ENCODE results near the gene MRGPRG. TPM values are rescaled to one million over a fixed set of nuclear protein-coding genes. Genes with fewer than 3 reads are reported as not detected.

Gene MRGPRG
- total RNA-seq, 1 donor from 2014 or later: not detected

DNA sequence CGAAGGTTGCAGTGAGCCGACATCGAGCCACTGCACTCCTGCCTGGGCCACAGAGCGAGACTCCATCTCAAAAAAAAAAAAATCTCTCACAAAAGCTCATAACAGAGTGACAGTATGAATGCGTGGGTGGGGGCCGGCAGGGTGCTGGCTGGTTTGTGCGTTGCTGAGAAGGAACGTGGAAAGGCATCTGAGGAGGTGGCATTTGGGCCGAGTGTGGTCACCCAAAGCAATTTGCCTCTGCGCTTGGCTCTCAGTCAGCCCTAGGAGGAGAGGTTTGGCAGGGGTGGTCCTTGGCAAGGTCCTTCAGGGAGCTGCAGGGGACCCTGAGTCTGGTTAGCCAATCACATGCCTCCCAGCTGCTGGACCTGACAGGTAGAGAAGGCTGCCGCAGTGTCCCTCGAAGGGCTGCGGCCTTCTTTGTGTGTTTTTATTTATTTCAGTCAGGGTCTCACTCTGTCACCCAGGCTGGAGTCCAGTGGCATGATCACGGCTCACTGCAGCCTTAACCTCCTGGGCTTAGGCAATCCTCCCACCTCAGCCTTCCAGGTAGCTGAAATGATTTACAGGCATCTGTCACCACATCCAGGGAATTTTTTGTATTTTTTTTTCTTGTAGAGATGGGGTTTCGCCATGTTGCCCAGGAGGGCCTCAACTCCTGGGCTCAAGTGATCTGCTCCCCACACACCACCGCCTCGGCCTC is 30.0 kb downstream of the MRGPRG start:
- no peak for TF ChIP-seq POLR2A (IDR thresholded peaks at IDR 0.05)
- no peak for TF ChIP-seq POLR2AphosphoS5 (IDR thresholded peaks at IDR 0.05; ENCODE audit: insufficient read depth in 1 of 2, low read depth in 1 of 2)
- TF ChIP-seq, protein P1, sequence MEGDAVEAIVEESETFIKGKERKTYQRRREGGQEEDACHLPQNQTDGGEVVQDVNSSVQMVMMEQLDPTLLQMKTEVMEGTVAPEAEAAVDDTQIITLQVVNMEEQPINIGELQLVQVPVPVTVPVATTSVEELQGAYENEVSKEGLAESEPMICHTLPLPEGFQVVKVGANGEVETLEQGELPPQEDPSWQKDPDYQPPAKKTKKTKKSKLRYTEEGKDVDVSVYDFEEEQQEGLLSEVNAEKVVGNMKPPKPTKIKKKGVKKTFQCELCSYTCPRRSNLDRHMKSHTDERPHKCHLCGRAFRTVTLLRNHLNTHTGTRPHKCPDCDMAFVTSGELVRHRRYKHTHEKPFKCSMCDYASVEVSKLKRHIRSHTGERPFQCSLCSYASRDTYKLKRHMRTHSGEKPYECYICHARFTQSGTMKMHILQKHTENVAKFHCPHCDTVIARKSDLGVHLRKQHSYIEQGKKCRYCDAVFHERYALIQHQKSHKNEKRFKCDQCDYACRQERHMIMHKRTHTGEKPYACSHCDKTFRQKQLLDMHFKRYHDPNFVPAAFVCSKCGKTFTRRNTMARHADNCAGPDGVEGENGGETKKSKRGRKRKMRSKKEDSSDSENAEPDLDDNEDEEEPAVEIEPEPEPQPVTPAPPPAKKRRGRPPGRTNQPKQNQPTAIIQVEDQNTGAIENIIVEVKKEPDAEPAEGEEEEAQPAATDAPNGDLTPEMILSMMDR (IDR thresholded peaks at IDR 0.05): no peak
- Histone ChIP-seq H3K9me3 (no peaks in the 10 kb centered on the region), H3K27me3 (no peaks in the 10 kb centered on the region), H3K4me3 (no peak overlapping the region), H3K4me1 (no peaks in the 10 kb centered on the region), H3K36me3 (no peaks in the 10 kb centered on the region), H3K27ac (no peak overlapping the region)
- DNase-seq (ENCODE audit: extremely low spot score in 2 of 2): no peak
- intact Hi-C loops (cut with DNase I): no loop called here

DNA sequence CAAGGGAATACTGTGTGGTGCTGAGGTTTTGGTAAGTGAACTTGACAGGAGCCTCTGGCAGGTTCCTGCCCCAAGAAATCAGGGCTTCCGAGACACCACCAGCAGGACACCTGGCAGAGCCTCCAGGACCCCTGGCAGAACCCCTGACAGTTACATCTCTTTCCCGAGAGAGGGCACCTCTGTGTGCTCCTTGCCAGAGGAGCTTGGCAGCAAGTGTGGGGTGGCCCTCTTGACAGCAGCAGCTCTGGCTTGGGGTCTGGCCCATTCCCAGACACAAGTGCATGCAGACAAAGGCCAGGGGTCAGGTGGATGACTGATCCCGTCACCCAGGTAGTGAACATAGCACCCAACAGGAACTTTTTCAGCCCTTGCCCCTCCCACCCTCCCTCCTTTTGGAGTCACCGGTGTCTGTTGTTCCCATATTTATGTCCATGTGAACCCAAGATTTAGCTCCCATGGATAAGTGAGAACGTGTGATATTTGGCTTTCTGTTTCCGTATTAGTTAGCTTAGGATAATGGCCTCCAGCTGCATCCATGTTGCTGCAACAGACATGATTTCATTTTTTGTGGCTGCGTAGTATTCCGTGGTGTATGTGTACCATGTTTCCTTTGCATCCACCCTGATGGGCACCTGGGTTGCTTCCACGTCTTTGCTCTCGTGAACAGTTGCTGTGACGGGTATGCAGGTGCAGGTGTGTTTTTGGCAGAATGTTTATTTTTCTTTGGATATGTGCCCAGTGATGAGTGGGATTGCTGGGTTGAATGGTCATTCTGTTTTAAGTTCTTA is 32.3 kb downstream of the MRGPRG start:
- H3K27ac ChIP-seq: no peak overlapping the region
- no peaks in the 10 kb centered on the region for H3K4me1 ChIP-seq
- no peaks in the 10 kb centered on the region for H3K27me3 ChIP-seq
- no peaks in the 10 kb centered on the region for H3K9me3 ChIP-seq
- TF ChIP-seq, protein P1 (IDR thresholded peaks at IDR 0.05): no peak
- TF ChIP-seq POLR2A (IDR thresholded peaks at IDR 0.05) (no peak), POLR2AphosphoS5 (IDR thresholded peaks at IDR 0.05; ENCODE audit: insufficient read depth in 1 of 2, low read depth in 1 of 2) (no peak)
- intact Hi-C loops (cut with DNase I): no loop called here
- DNase-seq (ENCODE audit: extremely low spot score in 2 of 2): no peak
- H3K36me3 ChIP-seq: no peaks in the 10 kb centered on the region
- no peak overlapping the region for H3K4me3 ChIP-seq

DNA sequence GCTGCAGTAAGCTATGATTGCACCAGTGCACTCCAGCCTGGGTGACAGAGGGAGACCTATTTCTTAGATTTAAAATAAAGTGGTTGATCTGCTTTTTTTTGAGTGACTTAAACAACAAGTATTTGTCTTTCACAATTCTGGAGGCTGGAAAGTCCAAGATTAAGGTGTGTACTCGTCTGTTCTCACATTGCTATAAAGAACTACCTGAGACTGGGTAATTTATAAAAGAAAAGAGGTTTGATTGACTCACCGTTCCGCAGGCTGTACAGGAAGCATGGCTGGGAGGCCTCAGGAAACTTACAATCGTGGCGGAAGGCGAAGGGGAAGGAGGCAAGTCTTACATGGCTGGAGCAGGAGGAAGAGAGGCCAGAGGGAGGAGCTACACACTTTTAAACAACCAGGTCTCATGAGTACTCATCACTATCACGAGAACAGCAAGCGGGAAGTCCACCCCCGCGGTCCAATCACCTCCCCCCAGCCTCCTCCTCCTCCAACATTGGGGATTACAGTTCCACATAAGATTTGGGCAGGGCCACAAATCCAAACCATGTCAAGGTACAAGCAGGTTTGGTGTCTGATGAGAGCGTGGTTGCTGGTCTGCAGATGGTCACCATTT is 33.8 kb downstream of the MRGPRG start:
- no peak for TF ChIP-seq POLR2AphosphoS5 (IDR thresholded peaks at IDR 0.05; ENCODE audit: insufficient read depth in 1 of 2, low read depth in 1 of 2)
- TF ChIP-seq POLR2A (IDR thresholded peaks at IDR 0.05): no peak
- TF ChIP-seq, protein P1 (IDR thresholded peaks at IDR 0.05): no peak
- Histone ChIP-seq H3K9me3 (no peaks in the 10 kb centered on the region), H3K4me1 (no peaks in the 10 kb centered on the region), H3K27me3 (no peaks in the 10 kb centered on the region), H3K27ac (no peak overlapping the region), H3K36me3 (no peaks in the 10 kb centered on the region), H3K4me3 (no peak overlapping the region)
- DNase-seq (ENCODE audit: extremely low spot score in 2 of 2): no peak
- intact Hi-C loops (cut with DNase I): no loop called here

DNA sequence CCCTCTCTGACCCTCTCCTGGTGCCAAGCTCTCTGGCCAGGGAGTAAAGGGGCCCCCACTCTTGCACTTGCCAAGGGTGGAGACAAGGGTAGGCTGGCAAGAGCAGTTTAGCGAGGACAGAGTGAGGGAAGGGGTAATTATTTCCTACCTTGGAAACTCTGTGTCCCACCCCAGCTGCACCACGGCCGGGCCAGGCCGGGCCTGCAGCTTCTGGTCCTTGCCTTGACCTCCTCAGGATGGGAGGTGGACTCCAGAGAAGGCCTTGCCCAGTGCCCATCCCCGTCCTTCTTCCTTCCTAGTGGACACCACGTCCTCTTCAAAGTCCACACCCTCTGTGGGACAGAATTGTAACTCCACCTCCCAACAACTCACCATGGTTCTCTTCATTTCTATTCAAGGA is 35.1 kb downstream of the MRGPRG start:
- Histone ChIP-seq H3K9me3 (no peaks in the 10 kb centered on the region), H3K4me1 (no peaks in the 10 kb centered on the region), H3K27me3 (no peaks in the 10 kb centered on the region), H3K4me3 (no peak overlapping the region), H3K36me3 (no peaks in the 10 kb centered on the region), H3K27ac (no peak overlapping the region)
- DNase-seq (ENCODE audit: extremely low spot score in 2 of 2): no peak
- TF ChIP-seq POLR2A (IDR thresholded peaks at IDR 0.05): no peak
- intact Hi-C loops (cut with DNase I): no loop called here

DNA sequence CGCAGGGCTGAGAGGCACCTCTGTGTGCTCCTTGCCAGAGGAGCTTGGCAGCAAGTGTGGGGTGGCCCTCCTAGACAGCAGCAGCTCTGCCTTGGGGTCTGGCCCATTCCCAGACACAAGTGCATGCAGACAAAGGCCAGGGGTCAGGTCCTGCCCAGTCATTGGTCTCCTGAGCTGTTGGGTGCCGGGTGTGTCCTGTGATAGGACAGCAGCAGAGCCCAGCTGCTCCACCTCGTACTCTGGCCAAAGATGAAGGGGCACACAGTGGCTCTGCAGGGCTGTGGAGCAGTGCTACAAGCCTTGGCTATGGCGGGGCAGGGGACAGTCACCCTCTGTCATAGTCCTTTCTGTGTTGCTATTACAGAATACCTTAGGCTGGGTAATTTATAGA is 36.2 kb downstream of the MRGPRG start:
- H3K36me3 ChIP-seq: no peaks in the 10 kb centered on the region
- H3K27me3 ChIP-seq: no peaks in the 10 kb centered on the region
- H3K4me1 ChIP-seq: no peaks in the 10 kb centered on the region
- no peaks in the 10 kb centered on the region for H3K9me3 ChIP-seq
- H3K27ac ChIP-seq: no peak overlapping the region
- TF ChIP-seq POLR2A (IDR thresholded peaks at IDR 0.05) (no peak), POLR2AphosphoS5 (IDR thresholded peaks at IDR 0.05; ENCODE audit: insufficient read depth in 1 of 2, low read depth in 1 of 2) (no peak)
- TF ChIP-seq, protein P1 (IDR thresholded peaks at IDR 0.05): no peak
- DNase-seq (ENCODE audit: extremely low spot score in 2 of 2): no peak
- H3K4me3 ChIP-seq: no peak overlapping the region
- intact Hi-C loops (cut with DNase I): no loop called here

Measured in vagina (tissue), 2 donors.